Left cardiac atrium (tissue), 4 donors: ENCODE results near the gene SCT. TPM values are rescaled to one million over a fixed set of nuclear protein-coding genes. Genes with fewer than 3 reads are reported as not detected.

Experiments used
- ATAC-seq, 2 donors: fragments of 200-7000 bp; cut with Tn5 transposase; one replicate each; pipeline ENCODE4 v1.9.1; 2020; ENCODE audit warnings: mild to moderate bottlenecking in 2 of 2, moderate library complexity in 2 of 2
- DNase-seq: peaks from one replicate; pipeline ENCODE4 v3.0.0-alpha.2; 2020
- intact Hi-C, 2 donors: fragments of 100-400 bp; cut with DNase I; formaldehyde crosslinking; loops; one replicate each; pipeline versions ENCODE4 v1.14.1 to v1.15.1; 2022 to 2023
- total RNA-seq, 2 donors: library from RNA; stranded (reverse); fragmentation: NEBNext Ultra II Directional; extraction: Animal tissue kit (Norgen Biotek cat#: 25700); gene quantifications; one replicate each; pipeline ENCODE4 v1.2.1, GENCODE V29; 2021
- donor health status: DM: no; HTN: yes; CAD: no.
- donor health status: DM: no; HTN: yes; CAD: no; lungs with severe emphysema.
- donor health status: DM: yes; HTN: yes; CAD: no.
- donor health status: Dilated cardiomyopathy.

SCT gene
- total RNA-seq, 2 donors from 2014 or later, result not detected

DNA sequence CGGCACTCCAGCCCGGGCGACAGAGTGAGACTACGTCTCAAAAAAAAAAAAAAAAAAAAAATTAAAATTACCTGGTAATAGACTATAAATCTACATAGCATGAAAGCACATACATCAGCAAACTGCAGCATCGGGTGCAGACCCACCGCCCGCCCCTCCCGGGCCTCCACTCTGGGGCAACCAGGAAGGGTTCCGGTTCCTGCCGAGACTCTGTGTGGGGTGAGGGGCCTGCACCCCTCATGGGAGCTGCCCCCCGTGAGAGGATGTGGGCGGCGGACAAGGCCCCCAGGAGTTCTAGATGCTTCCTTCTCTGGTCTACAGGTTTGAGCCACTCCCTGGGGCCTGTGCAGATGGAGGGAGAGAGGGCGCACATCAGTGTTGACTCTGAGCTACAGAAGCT lies 19.2 kb upstream of the SCT start:
- intact Hi-C loops, result no loop called here
- no peak for ATAC-seq
- no peak for DNase-seq

DNA sequence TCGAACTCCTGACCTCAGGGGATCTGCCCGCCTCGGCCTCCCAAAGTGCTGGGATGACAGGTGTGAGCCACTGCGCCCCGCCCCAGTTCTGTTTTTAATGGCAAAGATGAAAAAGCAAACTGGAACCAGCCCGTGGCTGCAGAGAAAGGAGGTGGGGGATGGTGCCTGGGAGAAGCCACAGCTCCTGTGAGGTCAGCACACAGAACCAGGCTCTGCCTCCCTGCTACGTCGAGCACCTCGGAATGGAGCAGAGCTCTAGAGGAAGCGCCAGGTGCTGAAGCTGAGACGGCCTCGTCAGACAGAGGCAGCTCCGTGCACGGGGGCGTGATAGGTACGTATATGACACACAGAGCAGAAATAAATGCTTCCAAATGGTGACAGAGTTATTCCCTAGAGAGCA lies 18.6 kb upstream of the SCT start:
- intact Hi-C loops, result no loop called here
- no peak for ATAC-seq
- no peak for DNase-seq

DNA sequence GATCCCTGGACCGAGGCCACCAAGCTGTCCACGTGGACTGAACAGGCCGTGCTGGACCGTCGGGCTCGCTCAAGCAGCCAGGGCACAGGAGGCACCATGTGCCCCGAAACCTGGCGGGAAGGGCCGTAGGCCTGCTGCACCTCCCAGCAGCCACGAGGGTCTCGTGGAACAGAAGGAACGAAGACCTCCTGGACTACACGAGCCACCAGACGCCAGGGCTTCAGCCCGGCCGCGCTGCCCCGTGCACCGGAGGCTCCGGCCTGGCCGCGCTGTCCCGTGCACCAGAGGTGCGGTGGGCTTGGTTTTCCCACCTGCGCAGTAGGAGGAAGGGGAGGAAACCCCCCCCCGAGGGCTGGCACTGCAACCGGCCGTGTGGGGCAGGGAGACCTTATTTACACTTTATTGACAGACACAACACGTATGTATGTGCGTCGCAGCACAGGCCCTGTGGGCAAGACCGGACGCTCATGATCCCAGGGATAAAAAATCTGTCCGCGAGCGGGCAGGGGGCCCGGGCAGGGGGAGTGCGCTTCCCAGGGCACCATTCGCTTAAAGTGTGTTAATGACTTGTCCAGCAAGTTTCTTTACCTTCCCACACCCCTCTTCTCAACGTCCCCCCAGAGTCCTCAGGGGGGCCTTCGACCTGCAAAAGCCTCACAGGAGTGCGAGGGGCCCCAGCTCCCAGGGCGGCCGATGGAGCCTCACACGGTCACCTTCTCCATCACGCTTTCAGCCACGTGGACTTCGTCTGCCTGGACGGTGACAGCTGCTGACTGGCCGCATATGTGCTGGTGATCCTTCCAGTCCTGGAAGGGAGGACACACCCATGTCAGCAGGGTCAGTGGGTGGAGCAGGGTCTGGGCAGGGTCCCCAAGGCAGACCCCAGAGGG lies 17.1 kb upstream of the SCT start:
- DNase-seq (no peak), ATAC-seq (no peak)
- intact Hi-C loops, result no loop called here

DNA sequence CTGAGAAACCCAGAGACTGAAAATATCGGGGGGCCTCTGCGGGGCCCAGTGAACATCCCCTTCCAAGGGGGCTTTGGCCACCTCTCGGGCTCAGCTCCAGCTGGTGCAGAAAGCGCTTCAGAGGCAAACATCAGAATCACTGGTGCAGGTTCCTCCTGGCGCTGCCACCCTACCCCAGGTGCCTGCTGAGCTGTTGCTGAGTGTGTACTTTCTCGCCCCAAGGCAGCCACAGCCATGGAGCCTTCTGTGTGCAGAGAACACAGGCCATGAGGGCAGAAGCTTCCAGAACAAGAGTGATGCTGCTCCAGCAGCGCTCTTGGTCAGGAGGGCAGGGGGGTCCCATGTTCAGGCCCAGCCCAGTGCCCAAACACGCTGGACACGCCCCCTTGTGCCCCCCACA lies 16.4 kb upstream of the SCT start:
- intact Hi-C loops, result no loop called here
- ATAC-seq (no peak), DNase-seq (no peak)

DNA sequence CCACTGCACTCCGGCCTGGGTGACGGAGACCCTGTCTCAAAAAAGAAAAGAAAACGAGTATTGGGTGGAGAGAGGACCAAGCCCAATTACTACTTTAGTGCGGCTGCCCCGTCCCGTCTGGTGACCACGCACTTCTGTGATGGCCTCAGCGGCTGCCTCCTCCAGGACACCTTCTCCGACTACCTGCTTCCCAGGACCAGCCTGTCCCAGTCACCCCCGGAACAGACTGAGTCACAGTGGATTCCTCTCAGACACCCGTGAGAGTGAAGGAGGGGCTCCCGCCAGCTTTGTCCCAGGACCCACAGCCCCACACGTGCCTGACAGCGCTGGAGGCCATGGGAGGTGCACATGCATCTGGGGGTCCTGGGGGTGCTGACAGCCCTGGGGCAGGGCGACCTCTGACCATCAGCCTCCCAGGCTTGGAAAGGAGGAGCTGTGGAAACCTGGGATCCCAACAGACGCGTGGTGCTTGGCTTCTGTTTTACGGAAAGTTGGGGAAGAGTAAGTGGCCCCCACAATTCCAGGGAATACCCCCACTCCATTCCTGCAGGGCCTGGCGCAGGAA lies 14.9 kb upstream of the SCT start:
- ATAC-seq (no peak), DNase-seq (no peak)
- intact Hi-C loops, result no loop called here

DNA sequence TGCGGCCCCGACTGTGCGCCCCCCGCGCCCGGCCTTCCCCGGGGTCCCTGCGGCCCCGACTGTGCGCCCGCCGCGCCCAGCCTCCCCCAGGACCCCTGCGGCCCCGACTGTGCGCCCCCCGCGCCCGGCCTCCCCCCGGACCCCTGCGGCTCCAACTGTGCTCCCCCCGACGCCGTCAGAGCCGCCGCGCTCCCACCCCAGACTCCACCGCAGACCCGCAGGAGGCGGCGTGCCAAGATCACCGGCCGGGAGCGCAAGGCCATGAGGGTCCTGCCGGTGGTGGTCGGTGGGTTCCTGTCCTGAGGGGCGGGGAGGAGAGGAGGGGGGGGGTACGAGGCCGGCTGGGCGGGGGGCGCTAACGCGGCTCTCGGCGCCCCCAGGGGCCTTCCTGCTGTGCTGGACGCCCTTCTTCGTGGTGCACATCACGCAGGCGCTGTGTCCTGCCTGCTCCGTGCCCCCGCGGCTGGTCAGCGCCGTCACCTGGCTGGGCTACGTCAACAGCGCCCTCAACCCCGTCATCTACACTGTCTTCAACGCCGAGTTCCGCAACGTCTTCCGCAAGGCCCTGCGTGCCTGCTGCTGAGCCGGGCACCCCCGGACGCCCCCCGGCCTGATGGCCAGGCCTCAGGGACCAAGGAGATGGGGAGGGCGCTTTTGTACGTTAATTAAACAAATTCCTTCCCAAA lies 13.2 kb upstream of the SCT start:
- DNase-seq (no peak), ATAC-seq (no peak)
- intact Hi-C loops, result no loop called here

DNA sequence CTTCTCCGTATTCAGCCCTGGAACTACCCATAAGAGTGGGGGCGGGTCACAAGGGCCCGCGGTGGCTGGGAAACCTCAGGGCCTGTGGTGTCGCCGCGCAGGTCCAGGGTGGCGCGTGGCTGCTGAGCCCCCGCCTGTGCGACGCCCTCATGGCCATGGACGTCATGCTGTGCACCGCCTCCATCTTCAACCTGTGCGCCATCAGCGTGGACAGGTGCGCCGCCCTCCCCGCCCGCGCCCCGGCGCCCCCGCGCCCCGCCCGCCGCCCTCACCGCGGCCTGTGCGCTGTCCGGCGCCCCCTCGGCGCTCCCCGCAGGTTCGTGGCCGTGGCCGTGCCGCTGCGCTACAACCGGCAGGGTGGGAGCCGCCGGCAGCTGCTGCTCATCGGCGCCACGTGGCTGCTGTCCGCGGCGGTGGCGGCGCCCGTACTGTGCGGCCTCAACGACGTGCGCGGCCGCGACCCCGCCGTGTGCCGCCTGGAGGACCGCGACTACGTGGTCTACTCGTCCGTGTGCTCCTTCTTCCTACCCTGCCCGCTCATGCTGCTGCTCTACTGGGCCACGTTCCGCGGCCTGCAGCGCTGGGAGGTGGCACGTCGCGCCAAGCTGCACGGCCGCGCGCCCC lies 12.5 kb upstream of the SCT start:
- ATAC-seq, result no peak
- intact Hi-C loops, result no loop called here
- DNase-seq, result no peak

DNA sequence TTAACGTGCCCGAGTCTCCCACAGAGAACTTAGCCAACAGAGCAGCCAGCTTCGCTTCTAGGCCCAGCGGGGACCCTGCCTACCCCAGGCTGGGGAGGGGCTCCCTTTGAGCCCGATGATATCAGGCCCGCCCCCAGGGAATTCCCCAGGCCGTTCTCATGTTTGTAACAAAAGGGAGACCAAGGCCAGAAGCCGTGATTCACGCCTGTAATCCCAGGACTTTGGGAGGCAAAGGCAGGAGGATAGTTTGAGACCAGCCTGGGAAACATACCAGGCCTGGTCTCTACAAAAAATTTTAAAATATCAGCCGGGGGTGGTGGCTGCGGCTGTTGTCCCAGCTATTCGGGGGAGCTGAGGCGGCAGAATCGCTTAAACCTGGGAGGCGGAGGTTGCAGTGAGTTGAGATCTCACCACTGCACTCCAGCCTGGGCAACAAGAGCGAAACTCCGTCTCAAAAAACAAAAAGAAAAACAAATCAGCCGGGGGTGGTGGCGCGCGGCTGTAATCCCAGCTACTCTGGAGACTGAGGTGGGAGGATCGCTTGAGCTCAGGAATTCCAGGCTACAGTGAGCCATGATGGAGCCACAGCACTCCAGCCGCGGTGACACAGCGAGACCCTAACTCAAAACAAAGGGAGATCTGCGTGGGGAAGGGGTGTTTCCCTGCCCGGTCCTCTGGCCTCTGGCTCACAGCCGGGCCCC lies 11.8 kb upstream of the SCT start:
- intact Hi-C loops, result no loop called here
- DNase-seq, result no peak
- no peak for ATAC-seq

DNA sequence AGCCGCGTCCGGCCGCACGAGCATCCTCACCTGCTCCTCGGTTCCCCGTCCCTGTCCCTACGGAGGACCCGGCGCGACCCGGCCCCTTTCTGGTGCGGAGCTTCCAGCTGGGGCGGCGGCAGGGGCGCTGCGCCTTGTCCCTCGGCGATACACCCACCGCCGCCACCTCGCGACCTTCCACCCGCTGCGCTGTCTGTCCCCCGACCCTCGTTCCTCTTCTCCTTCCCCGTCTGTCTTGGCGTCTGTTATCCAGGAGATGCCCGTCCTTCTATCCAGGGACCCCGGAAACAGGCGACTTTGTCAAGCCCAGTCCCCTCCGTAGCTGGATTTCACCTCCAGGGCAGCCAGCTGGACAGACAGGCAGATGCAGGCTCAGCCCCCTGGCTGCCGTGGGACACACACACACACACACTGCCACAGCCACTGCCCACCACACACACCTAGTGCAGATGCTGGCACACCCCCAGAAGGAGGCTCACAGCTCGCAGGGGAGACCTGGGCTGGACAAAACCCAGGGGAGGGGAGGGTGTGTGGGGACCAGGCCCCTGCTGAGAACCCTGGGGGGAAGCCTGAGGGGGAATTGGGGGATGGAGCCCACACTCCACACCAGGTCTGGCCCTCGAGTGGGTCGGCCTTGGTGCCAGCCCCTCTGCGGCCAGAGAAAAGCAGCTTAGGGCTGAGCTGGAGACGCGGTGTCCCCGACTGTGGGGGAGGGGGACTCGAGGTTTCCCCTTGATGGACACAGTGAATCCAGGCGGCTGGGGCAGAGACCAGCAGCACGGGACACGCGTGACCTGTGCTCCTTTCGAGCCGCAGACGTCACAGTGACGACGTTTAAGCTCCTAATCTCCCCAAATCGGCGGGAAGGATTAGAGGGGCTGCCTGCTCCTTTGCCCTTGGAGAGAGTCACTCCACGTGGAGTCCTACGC lies 10.9 kb upstream of the SCT start:
- DNase-seq (no peak), ATAC-seq (no peak)
- intact Hi-C loops, result no loop called here

DNA sequence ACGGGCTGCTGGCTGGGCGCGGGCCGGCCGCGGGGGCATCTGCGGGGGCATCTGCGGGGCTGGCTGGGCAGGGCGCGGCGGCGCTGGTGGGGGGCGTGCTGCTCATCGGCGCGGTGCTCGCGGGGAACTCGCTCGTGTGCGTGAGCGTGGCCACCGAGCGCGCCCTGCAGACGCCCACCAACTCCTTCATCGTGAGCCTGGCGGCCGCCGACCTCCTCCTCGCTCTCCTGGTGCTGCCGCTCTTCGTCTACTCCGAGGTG lies 10.3 kb upstream of the SCT start:
- no peak for ATAC-seq

DNA sequence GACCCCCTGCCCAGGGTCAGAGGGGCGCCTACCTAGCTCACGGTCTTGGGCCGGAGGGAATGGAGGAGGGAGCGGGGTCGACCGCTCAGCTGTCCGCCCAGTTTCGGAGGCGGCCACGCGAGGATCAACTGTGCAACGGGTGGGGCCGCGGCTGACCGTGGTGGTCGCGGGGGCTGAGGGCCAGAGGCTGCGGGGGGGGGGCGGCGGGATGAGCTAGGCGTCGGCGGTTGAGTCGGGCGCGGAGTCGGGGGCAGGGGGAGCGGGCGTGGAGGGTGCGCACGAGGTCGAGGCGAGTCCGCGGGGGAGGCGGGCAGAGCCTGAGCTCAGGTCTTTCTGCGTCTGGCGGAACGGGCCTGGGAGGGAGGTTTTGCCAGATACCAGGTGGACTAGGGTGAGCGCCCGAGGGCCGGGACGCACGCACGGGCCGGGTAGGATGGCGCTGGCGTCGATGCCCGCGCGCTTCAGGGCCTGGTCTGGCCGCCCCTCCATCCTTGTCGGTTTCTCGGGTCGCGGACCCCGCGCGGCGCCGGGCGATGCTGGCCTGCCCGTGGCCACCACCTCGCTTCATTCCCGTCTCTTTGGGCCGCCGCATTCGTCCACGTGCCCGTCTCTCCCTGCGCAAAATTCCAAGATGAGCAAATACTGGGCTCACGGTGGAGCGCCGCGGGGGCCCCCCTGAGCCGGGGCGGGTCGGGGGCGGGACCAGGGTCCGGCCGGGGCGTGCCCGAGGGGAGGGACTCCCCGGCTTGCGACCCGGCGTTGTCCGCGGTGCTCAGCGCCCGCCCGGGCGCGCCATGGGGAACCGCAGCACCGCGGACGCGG lies 9.7 kb upstream of the SCT start, which contains the start of gene DRD4:
TSS of gene DRD4 (plus strand) at position 759 of the 822 bp plus-strand sequence. CDS start at position 795, 36 bp downstream.
- ATAC-seq, result peak; percentile 53 to 60
- intact Hi-C loops, result no loop called here
- DNase-seq, result peak; percentile 26

More for the DNA sequence above, 10.3 kb upstream of the SCT start:
- intact Hi-C loops, result no loop called here
- DNase-seq, result no peak

DNA sequence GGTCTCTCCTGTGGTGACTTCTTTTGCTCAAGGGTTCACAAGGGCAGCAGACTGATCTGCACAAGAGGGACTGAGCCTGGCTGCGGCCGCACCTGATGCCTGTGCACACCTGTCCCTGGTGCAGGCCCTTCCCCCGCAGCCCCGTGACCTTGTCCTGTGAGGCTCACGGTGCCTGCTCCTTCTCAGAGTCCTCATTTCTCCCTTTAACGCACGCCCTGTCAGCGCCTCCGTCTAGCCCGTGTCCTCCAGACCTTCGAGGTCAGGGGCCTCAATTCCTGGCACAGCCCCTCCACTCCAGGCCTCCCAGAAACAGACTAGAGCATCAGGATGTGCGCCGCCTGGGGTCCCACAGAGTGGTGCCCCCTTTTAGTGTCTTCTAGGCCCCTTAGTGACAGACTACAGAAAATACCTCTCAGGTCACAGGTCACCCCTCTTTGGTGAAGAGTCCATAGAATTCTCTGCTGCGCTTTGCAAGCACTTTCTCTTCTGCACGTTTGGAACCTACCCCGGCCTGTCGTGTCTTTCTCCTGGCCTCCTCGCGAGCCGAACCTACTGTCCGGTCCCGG lies 9.0 kb upstream of the SCT start:
- intact Hi-C loops, result no loop called here
- ATAC-seq, result no peak
- no peak for DNase-seq

DNA sequence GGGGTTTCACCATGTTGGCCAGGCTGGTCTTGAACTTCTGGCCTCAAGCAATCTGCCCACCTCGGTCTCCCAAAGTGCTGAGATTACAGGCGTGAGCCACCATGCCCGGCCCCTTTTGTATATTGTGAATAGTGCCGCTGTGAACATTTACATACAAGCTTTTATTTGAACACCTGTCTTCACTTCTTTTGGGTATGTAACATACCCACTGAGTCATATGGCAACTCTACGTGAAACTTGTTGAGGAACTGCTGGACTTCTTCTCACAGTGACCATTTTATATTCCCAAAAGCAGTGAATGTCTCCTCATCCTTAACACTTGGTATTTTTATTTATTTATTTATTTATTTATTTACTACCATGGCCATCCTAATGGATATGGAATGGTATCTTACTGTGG lies 3.9 kb upstream of the SCT start:
- intact Hi-C loops, result no loop called here
- ATAC-seq, result no peak
- no peak for DNase-seq

DNA sequence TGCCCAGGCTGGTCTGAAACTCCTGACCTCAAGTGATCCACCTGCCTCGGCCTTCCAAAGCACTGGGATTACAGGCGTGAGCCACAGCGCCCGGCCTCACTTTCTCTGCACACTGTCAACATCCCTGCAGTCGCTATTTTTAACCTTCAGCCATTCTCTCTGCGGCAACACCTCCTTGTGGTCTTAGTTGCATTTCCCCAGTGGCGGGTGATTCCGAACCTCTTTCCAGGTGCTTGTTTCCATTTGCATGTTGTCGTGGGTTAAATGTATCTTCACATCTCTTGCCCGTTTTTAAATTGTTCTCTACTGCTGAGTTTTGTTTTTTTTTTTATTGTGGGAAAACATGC lies 2.2 kb upstream of the SCT start:
- intact Hi-C loops, result no loop called here
- no peak for ATAC-seq
- DNase-seq, result no peak

DNA sequence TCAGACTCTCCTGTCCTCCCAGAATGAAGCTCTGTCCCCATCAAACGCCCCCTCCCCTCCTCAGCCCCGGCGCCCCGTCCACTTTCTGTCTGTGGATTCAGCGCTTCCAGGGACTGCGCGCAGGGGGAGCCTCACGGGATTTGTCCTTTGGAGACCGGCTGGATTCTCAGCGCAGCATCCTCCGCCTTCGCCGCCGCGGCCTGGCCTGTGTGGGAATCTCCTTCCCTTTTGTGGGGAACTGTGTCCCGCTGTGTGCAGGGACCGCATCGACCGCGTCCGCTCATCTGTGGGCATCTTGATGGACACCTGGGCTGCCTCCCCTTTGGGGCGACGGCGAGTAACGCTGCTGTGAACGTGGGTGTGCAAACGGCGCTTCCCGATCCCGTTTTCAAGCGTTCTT lies 1.1 kb upstream of the SCT start:
- intact Hi-C loops, result no loop called here
- DNase-seq, result no peak
- no peak for ATAC-seq

DNA sequence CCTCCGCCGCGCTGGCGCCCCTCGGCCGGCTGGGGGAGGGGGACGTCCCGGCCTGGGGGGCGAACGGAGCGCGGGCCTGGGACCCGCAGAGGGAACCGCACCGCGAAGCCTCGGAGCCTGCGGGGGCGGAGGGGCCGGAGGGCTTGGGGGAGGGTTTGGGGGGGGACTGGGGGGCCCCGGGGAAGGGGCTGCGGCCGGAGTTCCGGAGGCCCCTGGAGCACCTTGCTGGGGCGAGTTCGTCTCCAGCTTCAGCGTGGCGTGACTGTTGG lies 261 bp upstream of the SCT start:
- intact Hi-C loops, result no loop called here
- DNase-seq (no peak), ATAC-seq (no peak)

DNA sequence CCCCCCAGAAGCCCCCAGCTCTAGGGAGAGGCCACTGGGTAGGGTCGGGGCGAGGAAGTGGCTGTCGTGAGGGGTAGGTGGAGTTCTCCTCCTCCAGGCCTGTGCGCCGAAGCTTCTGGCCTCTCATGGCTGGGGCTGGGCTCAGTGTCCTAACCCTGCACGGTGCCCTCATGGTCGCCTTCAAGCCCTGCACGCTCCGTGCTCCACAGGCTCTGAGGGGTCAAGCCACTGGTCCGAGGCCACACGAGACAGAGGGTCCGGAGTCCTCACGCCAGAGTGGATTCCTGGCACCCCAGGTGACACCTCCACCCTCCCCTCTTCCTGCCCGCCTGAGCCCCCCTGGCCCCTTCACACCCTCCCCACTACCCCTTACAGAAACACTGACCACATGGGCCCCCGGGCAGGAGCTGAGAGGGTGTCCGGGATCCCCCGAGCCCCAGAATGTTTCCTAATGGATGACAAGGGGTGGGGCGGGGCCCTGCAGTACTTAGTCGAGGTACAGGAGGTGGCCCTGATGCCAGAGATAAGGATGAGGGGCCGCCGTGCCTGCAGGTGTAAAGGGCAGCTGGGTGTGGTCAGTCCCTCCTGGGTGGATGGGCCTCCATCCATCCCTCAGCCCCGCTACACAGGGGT lies 1.2 kb downstream of the SCT start:
- DNase-seq (no peak), ATAC-seq (peak in 1 of 2 donors; percentile 4)
- intact Hi-C loops, result no loop called here
